GM21390 (cell line): Measurements from ENCODE around the gene DGKH.

Experiments used
- ATAC-seq: cut with Tn5 transposase; IDR thresholded peaks from one replicate; pipeline ENCODE4 v1.9.1; 2021; ENCODE audit not compliant: unreplicated experiment

The DGKH gene, protein sequence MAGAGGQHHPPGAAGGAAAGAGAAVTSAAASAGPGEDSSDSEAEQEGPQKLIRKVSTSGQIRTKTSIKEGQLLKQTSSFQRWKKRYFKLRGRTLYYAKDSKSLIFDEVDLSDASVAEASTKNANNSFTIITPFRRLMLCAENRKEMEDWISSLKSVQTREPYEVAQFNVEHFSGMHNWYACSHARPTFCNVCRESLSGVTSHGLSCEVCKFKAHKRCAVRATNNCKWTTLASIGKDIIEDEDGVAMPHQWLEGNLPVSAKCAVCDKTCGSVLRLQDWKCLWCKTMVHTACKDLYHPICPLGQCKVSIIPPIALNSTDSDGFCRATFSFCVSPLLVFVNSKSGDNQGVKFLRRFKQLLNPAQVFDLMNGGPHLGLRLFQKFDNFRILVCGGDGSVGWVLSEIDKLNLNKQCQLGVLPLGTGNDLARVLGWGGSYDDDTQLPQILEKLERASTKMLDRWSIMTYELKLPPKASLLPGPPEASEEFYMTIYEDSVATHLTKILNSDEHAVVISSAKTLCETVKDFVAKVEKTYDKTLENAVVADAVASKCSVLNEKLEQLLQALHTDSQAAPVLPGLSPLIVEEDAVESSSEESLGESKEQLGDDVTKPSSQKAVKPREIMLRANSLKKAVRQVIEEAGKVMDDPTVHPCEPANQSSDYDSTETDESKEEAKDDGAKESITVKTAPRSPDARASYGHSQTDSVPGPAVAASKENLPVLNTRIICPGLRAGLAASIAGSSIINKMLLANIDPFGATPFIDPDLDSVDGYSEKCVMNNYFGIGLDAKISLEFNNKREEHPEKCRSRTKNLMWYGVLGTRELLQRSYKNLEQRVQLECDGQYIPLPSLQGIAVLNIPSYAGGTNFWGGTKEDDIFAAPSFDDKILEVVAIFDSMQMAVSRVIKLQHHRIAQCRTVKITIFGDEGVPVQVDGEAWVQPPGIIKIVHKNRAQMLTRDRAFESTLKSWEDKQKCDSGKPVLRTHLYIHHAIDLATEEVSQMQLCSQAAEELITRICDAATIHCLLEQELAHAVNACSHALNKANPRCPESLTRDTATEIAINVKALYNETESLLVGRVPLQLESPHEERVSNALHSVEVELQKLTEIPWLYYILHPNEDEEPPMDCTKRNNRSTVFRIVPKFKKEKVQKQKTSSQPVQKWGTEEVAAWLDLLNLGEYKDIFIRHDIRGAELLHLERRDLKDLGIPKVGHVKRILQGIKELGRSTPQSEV

DNA sequence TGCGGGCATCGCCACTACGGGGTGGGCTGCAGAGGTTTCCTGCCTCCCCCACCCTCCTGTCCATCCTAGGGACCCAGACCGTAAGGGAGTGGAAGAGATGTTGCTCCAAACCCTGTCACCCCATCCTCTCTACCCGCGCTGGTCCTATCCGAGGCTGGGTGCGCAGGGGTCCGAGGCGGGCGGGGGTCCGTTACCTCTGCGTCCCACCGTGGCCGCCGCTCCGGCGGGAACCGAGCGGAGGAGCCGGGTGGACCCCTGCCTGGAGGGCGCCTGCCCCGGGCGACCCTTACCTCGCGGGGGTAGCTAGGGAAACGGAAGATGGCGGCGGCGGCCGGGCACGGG lies at the start of gene DGKH:
TSS of gene DGKH (plus strand) at position 307 of the 342 bp plus-strand sequence. CDS start 126 bp downstream, outside the sequence.
- ATAC-seq, result peak; percentile 42

DNA sequence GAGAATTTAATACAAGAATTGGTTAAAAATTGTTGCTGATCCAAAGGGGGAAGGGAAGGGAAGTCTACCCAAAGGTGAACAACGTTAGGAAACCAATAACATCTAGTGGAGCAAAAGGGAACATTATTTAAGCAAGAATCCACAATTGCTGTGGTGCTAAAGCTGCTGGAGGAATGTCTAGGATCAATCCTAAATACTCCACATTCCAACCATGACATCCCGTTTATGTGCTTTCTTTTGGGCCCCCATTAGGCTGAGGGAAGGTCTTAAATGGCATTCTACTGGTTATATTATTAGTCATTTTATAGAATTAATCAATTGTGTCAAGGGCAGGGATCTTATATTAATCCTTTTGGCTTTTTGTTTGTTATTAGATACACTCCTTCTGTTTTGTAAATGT lies 47.6 kb upstream of the DGKH start:
- no peak for ATAC-seq

DNA sequence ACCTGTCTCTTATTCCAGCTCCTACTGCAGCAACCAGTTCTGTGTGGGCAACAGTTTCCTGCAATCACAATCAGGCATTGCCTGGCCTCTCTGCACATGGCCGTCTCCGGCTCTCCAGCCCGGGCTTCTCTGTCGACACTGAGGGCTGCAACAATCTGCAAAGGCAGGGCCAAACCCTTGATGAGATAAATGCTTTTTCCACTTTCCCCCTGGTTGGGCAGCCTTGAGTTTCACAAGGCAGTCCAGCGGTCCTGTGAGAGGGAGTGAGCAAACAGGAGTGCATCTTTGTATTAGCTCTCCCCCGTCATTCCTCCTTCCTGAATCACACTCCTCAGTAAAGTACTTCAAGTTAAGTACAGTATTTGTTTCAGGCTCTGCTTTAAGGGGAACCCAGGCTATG lies 46.9 kb upstream of the DGKH start:
- no peak for ATAC-seq

DNA sequence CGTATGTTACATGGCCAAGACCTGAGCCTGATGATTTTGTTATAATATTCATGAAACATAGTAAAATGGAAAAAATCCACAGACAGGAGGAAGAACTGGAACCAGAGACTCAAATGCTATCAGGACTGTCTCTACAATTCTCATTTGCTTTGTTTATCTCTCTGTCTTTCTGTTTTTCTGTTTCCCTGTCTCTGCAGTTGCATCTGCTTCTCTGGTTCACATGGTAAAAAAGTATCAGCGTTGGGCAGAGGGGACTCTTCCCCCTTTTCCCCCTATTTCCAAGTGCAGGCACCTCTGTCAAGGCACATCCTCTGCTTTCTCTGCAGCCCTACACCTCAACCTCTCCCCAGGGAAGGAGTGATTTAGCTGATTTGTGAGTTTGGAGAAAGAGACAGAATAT lies 46.4 kb upstream of the DGKH start:
- no peak for ATAC-seq

DNA sequence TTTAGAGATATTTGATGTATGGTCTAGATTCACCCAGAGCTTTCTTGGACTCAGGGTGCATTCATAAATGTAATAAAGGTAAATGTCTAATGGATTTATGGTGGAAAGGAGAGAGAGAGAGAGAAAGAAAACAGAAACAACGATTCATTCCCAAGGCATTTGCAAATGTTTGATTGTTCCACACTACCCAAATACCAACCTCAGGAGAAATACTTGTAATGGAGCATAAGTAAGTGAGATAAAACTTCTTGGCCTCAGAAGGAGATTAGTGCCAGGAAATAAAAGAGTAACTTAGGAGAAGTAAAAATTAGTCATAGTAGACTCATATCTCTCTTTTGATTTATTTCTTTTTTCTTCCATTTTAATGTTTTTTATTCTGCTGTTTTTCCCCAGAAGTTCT lies 40.6 kb upstream of the DGKH start:
- ATAC-seq, result no peak

DNA sequence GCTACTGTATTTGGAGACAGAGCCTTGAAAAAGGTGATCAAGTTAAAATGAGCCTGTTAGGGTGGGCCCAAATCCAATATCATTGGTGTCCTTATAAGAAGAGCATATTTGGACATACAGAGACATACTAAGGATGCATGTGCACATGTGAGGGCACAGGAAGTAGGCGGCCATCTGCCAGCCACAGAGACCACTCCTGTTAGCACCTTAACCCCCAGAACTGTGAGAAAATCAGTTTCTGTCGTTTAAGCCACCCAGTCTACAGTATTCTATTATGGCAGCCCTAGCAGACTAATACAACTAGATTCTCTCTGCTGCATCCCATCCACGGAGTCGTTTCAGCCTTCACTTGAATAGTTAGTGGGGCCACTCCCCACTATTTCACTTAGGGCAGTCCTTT lies 39.4 kb upstream of the DGKH start:
- ATAC-seq, result no peak

DNA sequence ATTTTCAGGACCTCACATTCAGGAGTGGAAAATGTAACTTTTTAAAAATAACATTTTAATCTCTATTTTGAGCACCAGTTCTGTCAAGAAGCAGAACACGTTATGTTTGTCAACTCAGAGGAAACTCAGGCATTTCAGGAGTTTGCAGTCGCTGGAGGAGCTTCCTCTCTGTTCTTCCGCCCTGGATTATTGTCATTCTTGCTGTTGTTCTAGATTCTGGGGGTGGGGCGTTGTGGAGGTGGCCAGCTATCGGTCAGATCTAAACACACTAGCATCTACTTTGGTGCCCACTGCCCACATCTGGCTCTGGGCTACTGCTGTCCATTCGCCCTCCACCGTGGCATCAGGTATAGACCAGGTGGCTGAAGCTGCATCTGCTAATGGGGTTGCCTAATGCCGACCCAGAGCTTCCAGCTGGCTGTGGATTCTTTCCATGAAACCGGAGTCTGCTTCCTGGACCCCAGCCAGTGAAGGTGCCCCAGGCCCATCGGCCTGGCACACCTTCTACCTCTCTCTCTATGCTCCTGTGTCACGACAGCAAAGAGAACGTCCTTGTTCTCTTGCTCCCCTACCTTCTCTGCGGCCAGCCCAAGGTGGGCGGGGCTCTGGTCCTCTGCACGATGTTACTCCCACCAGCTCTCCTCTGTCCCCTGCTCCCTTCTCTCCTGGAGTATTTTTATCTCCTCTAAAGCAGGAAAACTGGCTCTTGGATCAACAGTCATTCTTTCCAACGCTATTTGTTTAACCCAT lies 36.7 kb upstream of the DGKH start:
- ATAC-seq, result no peak

DNA sequence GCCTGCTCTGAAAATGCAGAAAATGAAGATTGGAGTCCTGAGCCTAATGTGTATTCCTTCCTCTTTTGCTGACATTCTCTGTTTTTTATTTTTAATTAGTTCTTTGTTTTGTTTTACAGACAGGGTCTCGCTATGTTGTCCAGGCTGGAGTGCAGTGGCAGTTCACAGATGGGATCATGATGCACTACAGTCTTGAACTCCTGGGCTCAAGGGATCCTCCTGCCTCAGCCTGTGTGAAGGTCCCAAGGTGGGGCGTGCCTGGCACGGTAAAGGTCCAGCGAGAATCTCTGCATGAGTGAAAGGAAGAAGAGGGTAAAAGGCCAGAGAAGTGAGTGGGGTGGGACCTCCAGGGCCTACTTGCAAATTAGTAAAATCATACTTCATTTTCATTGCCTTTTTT lies 34.3 kb upstream of the DGKH start:
- ATAC-seq, result no peak

DNA sequence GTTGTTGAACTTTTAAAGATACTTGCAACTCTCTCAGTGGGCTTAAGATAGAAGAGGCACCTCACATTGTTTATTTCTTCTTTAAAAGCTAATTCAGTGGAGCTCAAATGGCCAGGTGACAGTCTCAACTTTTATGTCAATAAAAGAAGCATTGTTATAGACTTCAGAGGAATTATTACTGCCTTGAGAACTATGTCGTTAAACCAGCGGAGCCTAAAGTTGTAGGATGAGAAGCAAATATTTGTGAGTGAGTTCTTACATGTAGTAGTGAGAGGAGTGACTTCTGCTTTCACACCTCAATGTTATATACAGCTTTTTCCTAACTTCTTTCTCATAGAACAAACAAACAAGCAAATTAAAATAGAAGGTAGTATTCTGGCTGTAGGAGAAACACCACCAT lies 31.2 kb upstream of the DGKH start:
- no peak for ATAC-seq

DNA sequence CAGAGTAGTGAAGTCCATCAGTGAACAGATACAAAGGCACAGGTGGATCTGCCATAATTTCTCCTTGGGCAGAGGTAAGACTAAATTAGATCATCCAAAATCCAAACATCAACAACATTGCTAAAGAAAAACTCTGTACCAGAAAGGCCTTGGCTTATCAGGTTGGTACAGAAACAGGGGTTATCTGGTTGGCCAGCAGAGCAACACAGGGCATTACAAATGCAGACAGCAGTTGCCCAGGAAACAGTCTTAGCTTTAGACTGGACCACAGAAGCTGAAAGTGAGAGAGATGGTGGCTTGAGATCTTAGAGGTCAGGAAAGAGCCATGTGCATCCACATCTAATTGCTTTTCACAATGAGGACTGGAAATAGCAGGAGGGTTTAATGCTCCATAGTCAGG lies 26.6 kb upstream of the DGKH start:
- ATAC-seq, result no peak

DNA sequence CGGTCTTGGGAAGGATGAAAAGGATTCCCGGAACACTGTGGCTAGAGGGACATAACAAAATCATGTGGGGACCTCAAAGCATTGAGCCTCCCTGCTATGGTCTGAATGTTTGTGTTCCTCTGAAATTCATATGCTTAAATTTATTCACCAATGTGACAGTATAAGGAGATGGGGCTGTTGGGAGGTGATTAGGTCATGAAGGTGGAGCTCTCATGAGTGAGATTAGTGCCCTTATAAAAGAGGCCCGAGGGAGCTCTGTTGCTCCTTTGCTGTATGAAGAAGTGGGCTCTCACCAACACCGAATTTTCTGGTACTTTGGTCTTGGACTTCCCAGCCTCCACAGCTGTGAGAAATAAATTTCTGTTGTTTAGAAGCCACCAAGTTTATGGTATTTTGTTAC lies 26.1 kb upstream of the DGKH start:
- no peak for ATAC-seq

DNA sequence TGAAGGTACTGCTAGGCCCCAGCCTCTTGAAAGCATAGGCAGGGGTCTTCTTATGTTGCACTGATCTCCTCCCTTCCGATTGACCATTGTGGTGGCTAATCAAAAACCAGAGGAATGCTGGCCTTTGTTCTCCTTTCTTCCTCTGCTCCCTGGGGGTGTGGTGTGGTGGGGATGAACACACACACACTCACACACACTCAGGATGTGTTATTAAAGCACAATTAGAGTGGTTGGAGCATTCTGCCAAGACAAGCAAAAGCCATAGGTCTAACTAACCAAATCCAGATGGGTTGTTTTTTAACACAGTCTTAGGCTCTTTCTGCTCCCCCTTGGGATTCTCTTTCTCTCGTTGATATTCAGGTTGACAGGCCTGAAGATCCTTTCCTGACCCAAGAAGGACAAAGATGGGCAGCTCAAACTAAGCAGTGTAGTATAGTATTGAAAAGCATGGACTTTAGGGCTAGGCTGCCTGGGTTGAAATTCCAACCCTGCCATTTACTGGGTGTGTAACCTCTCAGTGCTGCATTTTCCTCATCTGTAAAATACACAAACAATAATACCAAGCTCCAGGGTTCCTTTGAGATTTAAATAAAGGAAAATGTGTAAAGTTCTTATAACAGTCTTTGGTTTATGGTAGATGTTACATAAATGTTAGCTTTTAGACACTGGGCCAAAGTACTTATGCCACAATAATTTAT lies 25.5 kb upstream of the DGKH start:
- no peak for ATAC-seq

DNA sequence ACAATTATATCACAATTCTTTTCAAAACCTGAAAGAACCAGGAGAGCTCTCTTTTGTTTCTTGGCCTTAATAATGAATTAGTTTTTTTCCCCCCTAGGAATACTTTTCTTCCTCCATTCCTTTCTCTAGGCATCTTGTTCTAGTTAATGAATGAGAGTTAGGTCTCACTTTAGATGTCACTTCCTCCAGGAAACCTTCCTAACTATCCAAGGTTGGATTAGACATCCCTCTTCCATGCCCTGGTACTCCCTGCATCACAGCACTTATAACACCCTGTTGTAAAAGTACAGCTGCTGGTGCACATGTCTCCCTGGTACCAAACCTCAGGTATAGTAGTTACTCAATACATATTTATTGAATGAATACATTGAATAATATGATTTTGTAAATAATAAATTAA lies 21.2 kb upstream of the DGKH start:
- ATAC-seq, result no peak

DNA sequence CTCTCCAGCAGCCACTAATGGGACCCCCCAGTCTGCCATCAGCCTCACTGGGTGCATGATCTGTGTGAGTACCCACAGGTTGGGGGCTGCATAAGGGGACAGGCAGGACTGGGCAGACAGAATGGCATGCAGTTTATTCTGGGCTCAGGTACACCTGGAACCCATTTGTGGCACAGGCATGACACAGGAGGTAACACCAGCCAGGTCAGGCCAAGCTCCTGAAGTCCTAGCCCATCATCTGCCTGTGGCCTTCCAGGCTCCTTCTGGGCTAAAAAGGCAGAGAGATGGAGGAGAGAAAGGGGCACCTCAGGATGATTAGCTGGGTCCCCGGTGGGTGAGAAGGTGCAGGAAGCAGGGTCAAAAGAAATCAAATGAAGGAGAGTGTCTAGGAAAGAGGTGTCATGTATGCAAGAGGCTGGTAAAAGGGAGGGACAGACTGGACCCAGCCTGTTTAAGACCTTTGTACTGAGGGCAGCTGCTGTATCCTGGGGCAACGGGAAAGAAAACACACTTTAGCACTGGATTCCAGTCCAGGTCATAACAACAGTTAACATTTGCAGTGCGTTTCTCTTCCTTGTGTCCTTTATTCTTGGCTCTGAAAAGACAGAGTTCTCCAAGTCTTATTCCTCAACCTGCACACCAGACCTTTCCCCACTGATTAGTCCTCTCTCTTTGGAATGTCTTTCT lies 20.2 kb upstream of the DGKH start:
- ATAC-seq, result no peak

DNA sequence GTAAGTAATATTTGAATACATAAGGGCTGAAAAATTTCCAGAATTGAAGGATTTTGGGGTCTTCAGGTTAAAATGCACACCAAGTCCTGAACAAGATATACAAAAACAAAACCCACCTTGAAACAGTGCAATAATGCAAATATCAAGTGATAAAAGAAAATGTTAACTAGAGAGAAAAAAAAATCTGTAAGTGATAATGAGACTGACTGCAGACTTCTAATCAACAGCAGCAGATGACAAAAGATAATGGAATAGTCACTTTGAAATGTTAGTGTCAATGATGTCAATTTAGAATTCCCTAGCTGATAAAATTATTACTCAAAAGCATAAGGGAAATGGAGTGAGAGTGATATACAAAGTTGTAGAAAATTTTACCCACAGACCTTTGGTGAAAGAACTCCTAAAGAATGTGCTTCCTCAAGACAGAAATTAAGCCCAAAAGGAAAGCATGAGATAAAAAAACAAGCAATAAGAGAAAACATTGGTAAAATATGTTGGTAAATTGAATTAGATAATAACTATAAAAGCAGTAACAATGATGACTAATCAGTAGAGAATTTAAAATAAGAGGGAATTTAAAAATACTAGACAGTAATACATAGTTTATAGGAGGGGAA lies 12.4 kb upstream of the DGKH start:
- ATAC-seq, result no peak

DNA sequence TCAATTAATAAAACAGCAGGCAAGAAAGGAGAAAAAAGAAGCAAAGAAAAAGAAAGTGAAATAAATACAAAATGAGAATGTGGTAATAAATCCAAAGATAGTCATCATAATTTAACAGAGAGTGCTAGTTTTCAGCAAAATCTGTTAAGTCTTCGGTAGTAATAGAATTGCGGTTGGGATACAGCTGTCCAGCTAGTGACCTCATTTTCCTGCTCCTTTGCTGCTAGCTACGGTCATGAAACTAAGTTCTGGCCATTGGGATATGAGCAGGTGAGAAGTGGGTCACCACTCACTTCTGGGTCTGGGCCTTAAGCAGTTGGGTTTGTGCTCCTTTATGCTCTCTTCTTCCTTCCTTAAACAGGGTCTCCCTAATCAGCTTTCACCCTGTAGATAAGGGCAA lies 11.7 kb upstream of the DGKH start:
- no peak for ATAC-seq

DNA sequence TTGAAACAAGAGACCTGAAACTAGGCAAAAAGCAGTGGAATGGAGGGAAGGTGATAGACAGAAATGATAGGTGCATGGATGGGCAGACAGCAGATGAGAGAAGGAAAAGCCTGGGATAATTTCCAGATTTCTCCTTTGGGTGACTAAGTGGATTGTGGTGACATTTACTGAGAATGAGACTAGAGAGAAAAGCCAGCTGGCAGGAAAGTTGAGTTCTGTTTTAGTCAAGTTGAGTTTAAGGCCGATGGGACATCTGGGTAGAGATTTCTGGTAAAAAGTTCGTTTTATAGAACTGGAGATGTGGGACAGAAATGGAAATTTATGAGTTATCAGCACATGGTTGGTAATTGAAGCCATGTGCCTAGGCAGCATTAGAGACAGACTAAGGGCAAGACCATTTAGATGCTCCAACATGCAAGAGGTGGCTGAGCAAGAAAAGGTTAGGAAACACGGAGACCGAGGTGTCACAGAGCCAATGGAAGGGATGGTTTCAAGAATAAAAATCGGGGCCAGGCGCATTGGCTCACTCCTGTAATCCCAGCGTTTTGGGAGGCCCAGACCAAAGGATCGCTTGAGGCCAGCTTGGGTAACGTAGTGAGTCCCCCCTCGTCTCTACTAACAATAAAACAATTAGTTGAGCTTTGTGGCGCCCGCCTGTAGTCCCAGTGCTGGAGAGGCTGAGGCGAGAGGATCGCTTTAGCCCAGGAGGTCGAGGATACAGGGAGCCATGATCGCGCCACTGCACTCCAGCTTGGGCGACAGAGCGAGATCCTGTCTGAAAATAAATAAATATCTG lies 9.6 kb upstream of the DGKH start:
- no peak for ATAC-seq

DNA sequence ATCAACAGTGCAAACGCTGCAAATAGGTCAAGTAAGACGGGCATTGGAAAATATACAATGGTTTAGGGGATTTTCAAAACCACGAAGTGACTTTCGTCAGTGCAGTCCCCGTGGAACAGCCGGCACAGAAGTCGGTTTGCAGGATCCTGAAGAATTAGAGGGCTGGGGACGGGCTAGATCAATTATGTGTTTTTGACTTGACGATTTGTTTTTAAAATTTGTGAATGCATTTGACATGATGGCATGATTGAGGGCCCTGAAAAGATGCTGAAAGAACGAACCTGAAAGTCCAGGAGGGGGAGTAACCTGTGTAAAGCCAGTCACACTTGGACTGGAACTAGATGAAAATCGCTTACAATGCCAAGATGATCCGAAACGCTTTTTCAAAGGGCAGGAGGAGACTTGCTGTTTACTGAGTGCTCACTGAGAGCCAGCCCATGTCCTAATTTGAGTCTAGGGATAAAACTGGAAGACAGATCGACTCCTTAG lies 8.9 kb upstream of the DGKH start:
- ATAC-seq, result peak; percentile 11
